Transverse colon (tissue), 4 donors: ENCODE data around the gene EYA2. TPM values are rescaled to one million over a fixed set of nuclear protein-coding genes. Genes with fewer than 3 reads are reported as not detected.

Source experiments
- DNase-seq: peaks from one replicate; pipeline ENCODE4 v3.0.0-alpha.2; 2019
- H3K27ac ChIP-seq, 4 donors: fragments of 200-600 bp; sonication (generic); 2 replicates each; pipeline ENCODE4 v1.5.1; 2016 to 2018; ENCODE audit warnings: inconsistent platforms in 4 of 4
- H3K27me3 ChIP-seq: fragments of 200-600 bp; sonication (generic); 2 replicates; pipeline ENCODE4 v1.5.1; 2017; ENCODE audit warnings: inconsistent platforms
- H3K36me3 ChIP-seq, 4 donors: fragments of 200-600 bp; sonication (generic); 2 replicates each; pipeline ENCODE4 v1.5.1; 2017 to 2019; ENCODE audit warnings: inconsistent platforms in 4 of 4
- H3K4me1 ChIP-seq, 4 donors: fragments of 200-600 bp; sonication (generic); 2 replicates each; pipeline ENCODE4 v1.5.1; 2017 to 2020; ENCODE audit warnings: inconsistent platforms in 4 of 4
- H3K4me3 ChIP-seq, 4 donors: fragments of 200-600 bp; sonication (generic); 1 replicate in 1 of 4; 2 replicates in 3 of 4; pipeline versions ENCODE4 v1.5.1 to v1.6.1; 2017 to 2019; ENCODE audit warnings: inconsistent platforms in 4 of 4
- H3K9me3 ChIP-seq, 2 donors: fragments of 200-600 bp; sonication (generic); 2 replicates each; pipeline ENCODE4 v1.5.1; 2017 to 2019; ENCODE audit warnings: inconsistent platforms in 2 of 2
- CTCF ChIP-seq, 5 experiments: fragments of 200-600 bp in 3 of 5; fragments of 450-650 bp in 2 of 5; sonication (generic) in 3 of 5; IDR thresholded peaks; 1 replicate in 2 of 5; 2 replicates in 3 of 5; pipeline ENCODE4 v1.5.1; 2016 to 2017; ENCODE audit warnings: antibody characterized with exemption in 5 of 5, inconsistent platforms in 3 of 5, mild to moderate bottlenecking in 2 of 5, moderate library complexity in 1 of 5
- EP300 ChIP-seq: sonication (generic); formaldehyde crosslinking; IDR thresholded peaks from one replicate; pipeline ENCODE4 v1.6.1; 2017; ENCODE audit warnings: antibody characterized with exemption, low read depth
- POLR2A ChIP-seq: fragments of 450-650 bp; IDR thresholded peaks from one replicate; pipeline ENCODE4 v1.6.1; 2016; ENCODE audit warnings: antibody characterized with exemption, mild to moderate bottlenecking, moderate library complexity
- POLR2AphosphoS5 ChIP-seq, 3 donors: sonication (generic); formaldehyde crosslinking; IDR thresholded peaks; one replicate each; pipeline ENCODE4 v1.6.1; 2016; ENCODE audit warnings: antibody characterized with exemption in 3 of 3
- WGBS, 2 donors: methylation state at CpG; one replicate each; pipeline ENCODE4 v1.1.5; 2018; ENCODE audit warnings: low coverage in 1 of 2; 5-methylcytosine and 5-hydroxymethylcytosine counted together
- in situ Hi-C, 4 donors: fragments of 200-750 bp; cut with MboI; loops; one replicate each; pipeline versions ENCODE4 v1.15.0 to v1.15.1; 2017; ENCODE audit warnings: low sequenced_read_pairs in 3 of 4, low pct_ligation_motif_present in 1 of 4, low pct_unique_long_range_greater_than_20kb in 1 of 4
- intact Hi-C: fragments of 100-400 bp; cut with DNase I; formaldehyde crosslinking; loops from one replicate; pipeline ENCODE4 v1.15.1; 2023; ENCODE audit warnings: low total_unique reads
- total RNA-seq, 4 donors: library from RNA; depleted of rRNA; stranded (reverse); fragments of >200 nt; gene quantifications; one replicate each; pipeline ENCODE4 v1.1.0, GENCODE V29; 2016

Gene EYA2
- total RNA-seq, 4 donors from 2014 or later = 4.5 to 17.5 (median 10.9) TPM

GRCh38 chr20:47004179-47004578 is 109.5 kb downstream of the EYA2 start:
- in situ Hi-C loops (no loop called here), intact Hi-C loops (no loop called here)
- Histone ChIP-seq H3K27ac (no peak overlapping the region), H3K4me3 (no peak overlapping the region), H3K27me3 (no peaks in the 10 kb centered on the region), H3K9me3 (no peaks in the 10 kb centered on the region), H3K36me3 (no peaks in the 10 kb centered on the region), H3K4me1 (no peaks in the 10 kb centered on the region)
- no peak for TF ChIP-seq EP300
- no peak for TF ChIP-seq POLR2A
- no peak for TF ChIP-seq POLR2AphosphoS5 (IDR thresholded peaks at IDR 0.05)
- TF ChIP-seq CTCF (IDR thresholded peaks at IDR 0.05) = no peak
- WGBS, 2 donors = 73 to 84% methylated on average over 2 to 4 of the region's 4 CpGs
- DNase-seq = no peak

GRCh38 chr20:47007826-47008655 is 113.4 kb downstream of the EYA2 start:
- H3K9me3 ChIP-seq = no peaks in the 10 kb centered on the region
- H3K4me1 ChIP-seq = no peaks in the 10 kb centered on the region
- WGBS, 2 donors = 74 to 79% methylated on average over 12 to 14 of the region's 14 CpGs

GRCh38 chr20:47008842-47009518 is 114.3 kb downstream of the EYA2 start:
- H3K9me3 ChIP-seq = no peaks in the 10 kb centered on the region
- H3K27ac ChIP-seq = no peak overlapping the region
- H3K4me1 ChIP-seq = no peaks in the 10 kb centered on the region
- H3K27me3 ChIP-seq = no peaks in the 10 kb centered on the region
- no peaks in the 10 kb centered on the region for H3K36me3 ChIP-seq
- in situ Hi-C loops = no loop called here
- H3K4me3 ChIP-seq = no peak overlapping the region
- WGBS, 2 donors = 48 to 60% methylated on average over 7 of the region's 7 CpGs
- TF ChIP-seq POLR2AphosphoS5 (IDR thresholded peaks at IDR 0.05) (no peak), CTCF (IDR thresholded peaks at IDR 0.05) (no peak), EP300 (no peak), POLR2A (no peak)
- intact Hi-C loops = no loop called here
- DNase-seq = no peak

More at GRCh38 chr20:47007826-47008655, 113.4 kb downstream of the EYA2 start:
- in situ Hi-C loops (no loop called here), intact Hi-C loops (no loop called here)
- no peaks in the 10 kb centered on the region for H3K36me3 ChIP-seq
- no peak for DNase-seq
- H3K27me3 ChIP-seq = no peaks in the 10 kb centered on the region
- TF ChIP-seq POLR2AphosphoS5 (IDR thresholded peaks at IDR 0.05) (no peak), POLR2A (no peak), EP300 (no peak), CTCF (IDR thresholded peaks at IDR 0.05) (no peak)
- H3K4me3 ChIP-seq = no peak overlapping the region
- H3K27ac ChIP-seq = no peak overlapping the region

GRCh38 chr20:47009784-47010183 is 115.1 kb downstream of the EYA2 start:
- Histone ChIP-seq H3K4me3 (no peak overlapping the region), H3K27ac (no peak overlapping the region), H3K27me3 (no peaks in the 10 kb centered on the region), H3K4me1 (no peaks in the 10 kb centered on the region), H3K36me3 (no peaks in the 10 kb centered on the region), H3K9me3 (no peaks in the 10 kb centered on the region)
- intact Hi-C loops = no loop called here
- no peak for DNase-seq
- TF ChIP-seq POLR2A (no peak), CTCF (IDR thresholded peaks at IDR 0.05) (no peak), EP300 (no peak), POLR2AphosphoS5 (IDR thresholded peaks at IDR 0.05) (no peak)
- in situ Hi-C loops = no loop called here
